Ecto neural progenitor cell (in vitro differentiated cells): ENCODE measurements around the gene MRGPRE.

Source experiments
- DNase-seq: peaks from one replicate; pipeline ENCODE4 v3.0.0-alpha.2; 2018; ENCODE audit warnings: low spot score

The MRGPRE gene

DNA sequence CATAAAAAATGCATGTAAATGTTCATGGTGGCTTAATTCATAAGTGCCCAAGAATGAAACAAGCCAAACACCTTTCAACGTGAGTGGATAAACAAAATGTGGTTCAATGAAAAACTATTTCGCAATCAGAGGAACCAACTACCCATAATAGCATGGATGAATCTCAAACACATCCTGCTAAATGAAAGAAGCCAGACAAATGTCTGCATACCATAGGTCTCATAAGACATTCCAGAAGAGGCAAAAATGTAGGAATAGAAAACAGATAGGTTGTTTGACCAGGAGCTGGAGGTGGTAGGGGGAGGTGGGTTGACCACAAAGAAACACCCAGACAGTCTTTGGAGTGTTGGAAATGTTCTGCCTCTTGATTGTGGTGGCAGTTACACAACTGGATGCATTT, 53.9 kb downstream of the MRGPRE start:
- DNase-seq, result no peak

DNA sequence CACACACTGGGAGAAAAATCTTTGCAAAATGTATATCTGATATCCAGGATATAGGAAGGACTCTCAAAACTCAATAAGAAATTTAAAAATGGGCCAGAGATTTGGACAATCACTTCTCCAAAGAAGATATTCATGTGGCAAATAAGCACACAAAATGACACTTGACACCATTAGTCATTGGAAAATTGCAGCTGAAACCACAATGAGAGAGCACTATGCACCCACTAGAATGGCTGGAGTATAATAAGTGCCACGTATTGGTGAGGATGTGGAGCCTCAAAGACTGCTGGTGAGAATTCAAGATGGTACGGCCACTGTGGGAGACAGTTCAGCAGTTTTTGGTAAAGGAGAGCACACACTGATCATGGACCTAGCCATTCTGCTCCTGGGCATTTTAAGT, 54.3 kb downstream of the MRGPRE start:
- DNase-seq, result no peak
